Activated B cell treated with CpG ODN at 0.5 μM for 24 hours (primary cell): ENCODE data around the gene KLK4. TPM values are rescaled to one million over a fixed set of nuclear protein-coding genes. Genes with fewer than 3 reads are reported as not detected.

Source experiments
- ATAC-seq: fragments of 200-7000 bp; cut with Tn5 transposase; one replicate; pipeline ENCODE4 v1.10.0; 2021; ENCODE audit warnings: low read depth, mild to moderate bottlenecking, moderate library complexity
- CTCF ChIA-PET: fragments of 350-600 bp; sonication (Branson Sonifier 250); formaldehyde crosslinking; loops from one replicate; lab custom pipeline; 2021; ENCODE audit warnings: antibody characterized with exemption; lab: Charles Lee
- POLR2A ChIA-PET: fragments of 350-600 bp; sonication (Branson Sonifier 250); formaldehyde crosslinking; loops from one replicate; lab custom pipeline; 2021; ENCODE audit warnings: antibody characterized with exemption; lab: Charles Lee
- DNase-seq: peaks from one replicate; pipeline ENCODE4 v3.0.0; 2022
- H3K27ac Mint-ChIP-seq: one replicate; pipeline ENCODE4 v1.8.0; 2020; ENCODE audit warnings: mixed read lengths
- H3K27me3 Mint-ChIP-seq: one replicate; pipeline ENCODE4 v1.8.0; 2021; ENCODE audit warnings: mixed read lengths
- H3K36me3 Mint-ChIP-seq: one replicate; pipeline ENCODE4 v1.8.0; 2021; ENCODE audit warnings: low read depth, mixed read lengths
- H3K4me1 Mint-ChIP-seq: one replicate; pipeline ENCODE4 v1.8.0; 2021; ENCODE audit warnings: mixed read lengths
- H3K4me3 Mint-ChIP-seq: one replicate; pipeline ENCODE4 v1.8.0; 2020; ENCODE audit warnings: mild to moderate bottlenecking, mixed read lengths
- H3K9me3 Mint-ChIP-seq: one replicate; pipeline ENCODE4 v1.8.0; 2020; ENCODE audit warnings: mixed read lengths
- intact Hi-C: fragments of 100-400 bp; cut with micrococcal nuclease; formaldehyde crosslinking; loops from one replicate; pipeline ENCODE4 v1.15.1; 2024
- total RNA-seq: library from RNA; stranded (reverse); gene quantifications from 2 replicates; pipeline ENCODE4 v1.2.3, GENCODE V29; 2022
- TF ChIP-seq, protein P1 (sequence below): fragments of 200-600 bp; IDR thresholded peaks from one replicate; pipeline ENCODE4 v1.8.0; 2022; ENCODE audit warnings: antibody characterized with exemption, mild to moderate bottlenecking

Gene KLK4
- total RNA-seq, 1 donor from 2014 or later, result 0.75 TPM

DNA sequence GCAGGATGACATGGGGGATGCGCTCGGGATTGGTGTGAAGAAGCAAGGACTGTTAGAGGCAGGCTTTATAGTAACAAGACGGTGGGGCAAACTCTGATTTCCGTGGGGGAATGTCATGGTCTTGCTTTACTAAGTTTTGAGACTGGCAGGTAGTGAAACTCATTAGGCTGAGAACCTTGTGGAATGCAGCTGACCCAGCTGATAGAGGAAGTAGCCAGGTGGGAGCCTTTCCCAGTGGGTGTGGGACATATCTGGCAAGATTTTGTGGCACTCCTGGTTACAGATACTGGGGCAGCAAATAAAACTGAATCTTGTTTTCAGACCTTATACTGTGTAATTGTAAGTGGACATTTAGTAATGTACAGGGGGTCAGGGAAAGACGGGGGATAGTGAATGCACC is 31.0 kb downstream of the KLK4 start:
- DNase-seq, result no peak
- POLR2A ChIA-PET, result no interaction called here
- Mint-ChIP-seq H3K36me3 (no peaks in the 10 kb centered on the region), H3K9me3 (no peaks in the 10 kb centered on the region), H3K27ac (no peak overlapping the region), H3K4me3 (no peak overlapping the region), H3K27me3 (peaks cover 4% of the 10 kb centered on the region), H3K4me1 (peaks cover 7% of the 10 kb centered on the region)
- intact Hi-C loops, result no loop called here
- no peak for ATAC-seq
- CTCF ChIA-PET, result no interaction called here
- TF ChIP-seq, protein P1, sequence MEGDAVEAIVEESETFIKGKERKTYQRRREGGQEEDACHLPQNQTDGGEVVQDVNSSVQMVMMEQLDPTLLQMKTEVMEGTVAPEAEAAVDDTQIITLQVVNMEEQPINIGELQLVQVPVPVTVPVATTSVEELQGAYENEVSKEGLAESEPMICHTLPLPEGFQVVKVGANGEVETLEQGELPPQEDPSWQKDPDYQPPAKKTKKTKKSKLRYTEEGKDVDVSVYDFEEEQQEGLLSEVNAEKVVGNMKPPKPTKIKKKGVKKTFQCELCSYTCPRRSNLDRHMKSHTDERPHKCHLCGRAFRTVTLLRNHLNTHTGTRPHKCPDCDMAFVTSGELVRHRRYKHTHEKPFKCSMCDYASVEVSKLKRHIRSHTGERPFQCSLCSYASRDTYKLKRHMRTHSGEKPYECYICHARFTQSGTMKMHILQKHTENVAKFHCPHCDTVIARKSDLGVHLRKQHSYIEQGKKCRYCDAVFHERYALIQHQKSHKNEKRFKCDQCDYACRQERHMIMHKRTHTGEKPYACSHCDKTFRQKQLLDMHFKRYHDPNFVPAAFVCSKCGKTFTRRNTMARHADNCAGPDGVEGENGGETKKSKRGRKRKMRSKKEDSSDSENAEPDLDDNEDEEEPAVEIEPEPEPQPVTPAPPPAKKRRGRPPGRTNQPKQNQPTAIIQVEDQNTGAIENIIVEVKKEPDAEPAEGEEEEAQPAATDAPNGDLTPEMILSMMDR, result no peak

DNA sequence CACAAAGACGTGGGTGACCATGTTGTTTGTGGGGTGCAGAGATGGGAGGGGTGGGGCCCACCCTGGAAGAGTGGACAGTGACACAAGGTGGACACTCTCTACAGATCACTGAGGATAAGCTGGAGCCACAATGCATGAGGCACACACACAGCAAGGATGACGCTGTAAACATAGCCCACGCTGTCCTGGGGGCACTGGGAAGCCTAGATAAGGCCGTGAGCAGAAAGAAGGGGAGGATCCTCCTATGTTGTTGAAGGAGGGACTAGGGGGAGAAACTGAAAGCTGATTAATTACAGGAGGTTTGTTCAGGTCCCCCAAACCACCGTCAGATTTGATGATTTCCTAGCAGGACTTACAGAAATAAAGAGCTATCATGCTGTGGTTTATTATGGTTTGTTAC is 32.3 kb downstream of the KLK4 start:
- no peak for ATAC-seq
- intact Hi-C loops, result no loop called here
- no peak overlapping the region for H3K4me3 Mint-ChIP-seq
- H3K36me3 Mint-ChIP-seq, result no peaks in the 10 kb centered on the region
- no peaks in the 10 kb centered on the region for H3K9me3 Mint-ChIP-seq
- CTCF ChIA-PET, result interaction anchor here (0.9 to 1.2 kb wide), 2 partner anchors 43 to 594 kb away, joined by 3 to 5 read pairs; no protein-coding TSS in a partner anchor
- DNase-seq, result no peak
- TF ChIP-seq, protein P1, result no peak
- H3K27me3 Mint-ChIP-seq, result peaks cover 4% of the 10 kb centered on the region
- peaks cover 7% of the 10 kb centered on the region for H3K4me1 Mint-ChIP-seq
- no peak overlapping the region for H3K27ac Mint-ChIP-seq
- POLR2A ChIA-PET, result no interaction called here

DNA sequence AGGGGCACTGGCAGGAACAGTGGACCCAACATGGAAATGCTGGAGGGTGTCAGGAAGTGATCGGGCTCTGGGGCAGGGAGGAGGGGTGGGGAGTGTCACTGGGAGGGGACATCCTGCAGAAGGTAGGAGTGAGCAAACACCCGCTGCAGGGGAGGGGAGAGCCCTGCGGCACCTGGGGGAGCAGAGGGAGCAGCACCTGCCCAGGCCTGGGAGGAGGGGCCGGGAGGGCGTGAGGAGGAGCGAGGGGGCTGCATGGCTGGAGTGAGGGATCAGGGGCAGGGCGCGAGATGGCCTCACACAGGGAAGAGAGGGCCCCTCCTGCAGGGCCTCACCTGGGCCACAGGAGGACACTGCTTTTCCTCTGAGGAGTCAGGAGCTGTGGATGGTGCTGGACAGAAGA is 33.9 kb downstream of the KLK4 start:
- H3K4me3 Mint-ChIP-seq, result no peak overlapping the region
- CTCF ChIA-PET, result no interaction called here
- TF ChIP-seq, protein P1, result no peak

DNA sequence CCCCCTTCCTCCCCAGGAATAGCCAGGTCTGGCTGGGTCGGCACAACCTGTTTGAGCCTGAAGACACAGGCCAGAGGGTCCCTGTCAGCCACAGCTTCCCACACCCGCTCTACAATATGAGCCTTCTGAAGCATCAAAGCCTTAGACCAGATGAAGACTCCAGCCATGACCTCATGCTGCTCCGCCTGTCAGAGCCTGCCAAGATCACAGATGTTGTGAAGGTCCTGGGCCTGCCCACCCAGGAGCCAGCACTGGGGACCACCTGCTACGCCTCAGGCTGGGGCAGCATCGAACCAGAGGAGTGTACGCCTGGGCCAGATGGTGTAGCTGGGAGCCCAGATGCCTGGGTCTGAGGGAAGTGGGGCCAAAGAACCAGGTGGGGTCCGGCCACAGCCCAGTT is 34.7 kb downstream of the KLK4 start:
- ChIA-PET POLR2A (no interaction called here), CTCF (no interaction called here)
- DNase-seq (no peak), ATAC-seq (no peak)
- H3K4me3 Mint-ChIP-seq, result no peak overlapping the region
- TF ChIP-seq, protein P1, result no peak
- intact Hi-C loops, result no loop called here
- H3K27me3 Mint-ChIP-seq, result peaks cover 11% of the 10 kb centered on the region
- no peaks in the 10 kb centered on the region for H3K9me3 Mint-ChIP-seq
- no peaks in the 10 kb centered on the region for H3K4me1 Mint-ChIP-seq
- H3K36me3 Mint-ChIP-seq, result no peaks in the 10 kb centered on the region
- no peak overlapping the region for H3K27ac Mint-ChIP-seq

More for the DNA sequence above, 33.9 kb downstream of the KLK4 start:
- POLR2A ChIA-PET, result no interaction called here
- Mint-ChIP-seq H3K36me3 (no peaks in the 10 kb centered on the region), H3K27ac (no peak overlapping the region), H3K9me3 (no peaks in the 10 kb centered on the region), H3K27me3 (peaks cover 10% of the 10 kb centered on the region), H3K4me1 (peaks cover 7% of the 10 kb centered on the region)
- no peak for ATAC-seq
- intact Hi-C loops, result no loop called here
- no peak for DNase-seq

DNA sequence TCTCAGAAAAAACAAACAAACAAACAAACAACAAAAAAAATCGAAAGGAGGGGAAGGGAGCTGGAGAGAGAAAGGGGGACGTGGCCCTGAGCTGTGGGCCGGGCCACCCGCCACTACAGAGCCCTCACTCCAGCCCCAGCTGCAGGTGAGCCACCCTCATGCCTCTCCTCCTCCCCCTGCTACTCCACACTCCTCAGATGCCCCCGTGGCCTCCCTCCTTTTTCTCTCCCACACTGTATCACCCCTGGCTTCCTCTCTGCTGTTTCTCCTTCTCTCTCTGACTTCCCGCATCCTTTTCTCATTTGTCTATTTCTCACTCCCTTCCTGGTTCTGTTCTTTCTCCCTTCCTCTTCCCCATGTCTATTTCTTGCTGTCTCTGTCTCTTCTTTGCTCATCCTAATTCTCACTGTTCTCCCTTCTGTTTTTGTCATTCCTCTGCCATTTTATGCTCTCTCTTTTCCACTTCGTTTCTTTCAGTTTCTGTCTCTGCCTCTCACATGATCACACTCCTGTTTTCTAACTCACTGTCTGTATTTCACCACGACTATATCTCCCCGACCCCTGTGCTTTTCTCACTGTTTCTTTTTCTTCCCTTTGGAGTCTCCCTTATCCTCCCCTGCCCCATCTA is 35.3 kb downstream of the KLK4 start:
- ATAC-seq, result no peak
- TF ChIP-seq, protein P1, result no peak
- POLR2A ChIA-PET, result no interaction called here

More for the DNA sequence above, 35.3 kb downstream of the KLK4 start:
- intact Hi-C loops, result no loop called here
- no peaks in the 10 kb centered on the region for H3K4me1 Mint-ChIP-seq
- CTCF ChIA-PET, result no interaction called here
- no peak overlapping the region for H3K27ac Mint-ChIP-seq
- DNase-seq, result no peak
- H3K27me3 Mint-ChIP-seq, result peaks cover 17% of the 10 kb centered on the region
- no peak overlapping the region for H3K4me3 Mint-ChIP-seq
- H3K36me3 Mint-ChIP-seq, result no peaks in the 10 kb centered on the region
- H3K9me3 Mint-ChIP-seq, result no peaks in the 10 kb centered on the region
